ENCODE data around the gene BCAS3.

DNA sequence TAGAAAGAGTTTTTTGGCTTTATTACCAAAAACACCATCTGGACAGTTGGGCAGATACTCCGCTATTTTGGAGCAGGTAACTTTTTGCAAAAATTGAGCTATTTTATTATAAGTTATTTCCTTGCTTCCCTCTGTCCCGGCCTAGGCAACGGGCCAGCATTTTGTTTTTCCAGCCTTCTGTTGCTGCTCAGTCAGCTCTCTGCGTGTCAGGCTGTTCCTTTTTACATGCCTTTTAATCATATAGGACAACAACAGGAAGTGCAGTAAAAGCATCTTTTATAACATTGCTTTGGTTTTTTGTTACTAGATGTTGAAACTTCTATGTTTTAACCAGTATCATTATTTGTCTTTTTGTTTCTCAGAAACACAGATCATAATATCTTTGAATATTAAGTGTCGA lies 47.3 kb upstream of the BCAS3 start:
- TF ChIP-seq, protein P1, sequence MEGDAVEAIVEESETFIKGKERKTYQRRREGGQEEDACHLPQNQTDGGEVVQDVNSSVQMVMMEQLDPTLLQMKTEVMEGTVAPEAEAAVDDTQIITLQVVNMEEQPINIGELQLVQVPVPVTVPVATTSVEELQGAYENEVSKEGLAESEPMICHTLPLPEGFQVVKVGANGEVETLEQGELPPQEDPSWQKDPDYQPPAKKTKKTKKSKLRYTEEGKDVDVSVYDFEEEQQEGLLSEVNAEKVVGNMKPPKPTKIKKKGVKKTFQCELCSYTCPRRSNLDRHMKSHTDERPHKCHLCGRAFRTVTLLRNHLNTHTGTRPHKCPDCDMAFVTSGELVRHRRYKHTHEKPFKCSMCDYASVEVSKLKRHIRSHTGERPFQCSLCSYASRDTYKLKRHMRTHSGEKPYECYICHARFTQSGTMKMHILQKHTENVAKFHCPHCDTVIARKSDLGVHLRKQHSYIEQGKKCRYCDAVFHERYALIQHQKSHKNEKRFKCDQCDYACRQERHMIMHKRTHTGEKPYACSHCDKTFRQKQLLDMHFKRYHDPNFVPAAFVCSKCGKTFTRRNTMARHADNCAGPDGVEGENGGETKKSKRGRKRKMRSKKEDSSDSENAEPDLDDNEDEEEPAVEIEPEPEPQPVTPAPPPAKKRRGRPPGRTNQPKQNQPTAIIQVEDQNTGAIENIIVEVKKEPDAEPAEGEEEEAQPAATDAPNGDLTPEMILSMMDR (IDR thresholded peaks at IDR 0.05; ENCODE audit: low read depth, low read length): no peak
- TF ChIP-seq EZH2phosphoT487 (IDR thresholded peaks at IDR 0.05; ENCODE audit: low read depth): no peak

Measured in OCI-LY3 (cell line).